Right renal pelvis (tissue), 4 donors: Measurements from ENCODE around the gene MYO1D. TPM values are rescaled to one million over a fixed set of nuclear protein-coding genes. Genes with fewer than 3 reads are reported as not detected.

Source experiments
- DNase-seq, 4 donors: peaks; one replicate each; pipeline ENCODE4 v3.0.0-alpha.2; 2013; ENCODE audit warnings: low read depth in 4 of 4, low spot score in 3 of 4, missing footprints in 1 of 4
- polyA plus RNA-seq, 4 donors: library from polyadenylated mRNA; unstranded; fragments of 120-200 nt; gene quantifications; one replicate each; pipeline ENCODE4 v1.2.1, GENCODE V29; 2013; ENCODE audit not compliant: insufficient read length in 4 of 4

MYO1D gene
- polyA plus RNA-seq, 4 donors: 28.6 to 33.3 (median 29.4) TPM

GRCh38 chr17:32602396-32602795 lies 274.5 kb downstream of the MYO1D start:
- DNase-seq: no peak

DNA sequence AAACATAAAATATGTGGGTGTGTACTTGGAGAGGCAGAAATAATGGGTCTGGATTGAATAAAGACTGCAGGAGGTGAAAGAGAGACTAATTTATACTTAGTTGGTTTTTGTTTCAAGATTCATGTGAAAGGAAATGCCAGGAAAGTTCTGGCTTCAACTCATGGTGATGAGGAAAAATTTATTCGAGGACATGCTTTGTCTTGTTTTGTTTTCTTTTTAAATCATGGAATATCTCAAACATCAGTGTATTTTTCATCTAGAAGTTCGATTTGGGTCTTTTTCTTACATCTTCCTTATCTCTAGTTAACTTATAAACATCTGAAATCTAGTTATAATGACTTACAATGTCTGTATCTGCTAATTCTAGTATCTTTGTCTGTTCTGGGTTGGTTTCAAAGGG lies 275.1 kb downstream of the MYO1D start:
- DNase-seq: no peak

DNA sequence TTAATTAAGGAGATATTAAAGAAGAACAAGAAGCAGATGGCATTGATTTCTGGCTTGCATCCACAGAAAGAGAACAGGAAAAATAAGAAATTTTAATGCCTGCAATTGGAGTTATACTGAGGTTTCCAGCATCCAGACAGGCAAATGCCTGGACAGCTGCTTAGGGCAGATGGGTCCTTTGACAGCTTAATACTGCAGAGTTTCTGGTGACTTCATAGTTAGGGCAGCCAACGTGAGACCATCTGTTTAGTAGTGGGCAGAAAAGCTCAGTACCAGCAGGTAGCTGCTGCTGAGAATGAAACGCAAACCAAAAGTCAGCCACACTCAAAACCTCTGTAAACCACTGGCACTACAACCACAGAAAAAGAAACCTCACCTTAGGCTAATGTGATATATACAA lies 280.3 kb downstream of the MYO1D start:
- DNase-seq: no peak

GRCh38 chr17:32596206-32596605 lies 280.7 kb downstream of the MYO1D start:
- no peak for DNase-seq

GRCh38 chr17:32593003-32593402 lies 283.9 kb downstream of the MYO1D start:
- no peak for DNase-seq

GRCh38 chr17:32591405-32591804 lies 285.5 kb downstream of the MYO1D start:
- no peak for DNase-seq

DNA sequence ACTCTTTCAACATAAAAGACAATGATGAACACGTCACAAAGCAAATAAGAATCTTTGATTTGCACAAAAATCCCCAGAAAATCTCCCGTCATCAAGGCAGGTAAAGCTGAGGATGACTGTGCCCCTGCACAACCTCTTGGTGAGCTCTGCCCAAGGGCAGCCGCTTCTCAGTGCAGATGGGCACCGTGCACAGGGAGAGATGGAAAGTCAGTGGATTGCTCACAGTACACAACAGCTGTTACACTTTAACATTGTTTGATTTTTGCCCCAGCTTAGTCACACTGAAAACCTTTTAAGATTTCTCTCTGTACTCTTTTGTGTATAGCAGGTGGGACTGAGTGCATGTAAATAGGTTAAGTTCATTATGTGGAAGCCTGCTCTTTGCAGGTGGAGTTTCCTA lies 285.9 kb downstream of the MYO1D start:
- no peak for DNase-seq

DNA sequence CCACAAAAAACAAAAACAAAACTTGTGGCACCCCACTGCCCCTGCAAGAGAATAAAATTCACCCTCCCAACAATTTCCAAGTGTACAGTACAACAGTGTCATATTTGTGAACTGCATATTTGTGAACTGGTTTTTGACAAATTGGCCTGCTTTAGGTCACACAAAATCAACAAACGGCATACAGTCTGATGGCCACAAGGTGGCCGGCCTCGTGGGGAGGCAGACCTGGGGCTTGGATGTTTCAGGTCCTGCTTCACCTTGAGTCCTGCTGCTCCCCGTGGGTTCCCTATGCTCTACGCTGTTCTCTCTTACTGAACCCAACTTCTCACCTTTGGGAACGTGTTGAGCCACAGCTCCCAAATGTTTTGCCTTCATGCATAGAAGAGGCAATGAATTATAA lies 287.9 kb downstream of the MYO1D start:
- no peak for DNase-seq

GRCh38 chr17:32588135-32588534 lies 288.8 kb downstream of the MYO1D start:
- DNase-seq: no peak

GRCh38 chr17:32586666-32587065 lies 290.3 kb downstream of the MYO1D start:
- DNase-seq: no peak

DNA sequence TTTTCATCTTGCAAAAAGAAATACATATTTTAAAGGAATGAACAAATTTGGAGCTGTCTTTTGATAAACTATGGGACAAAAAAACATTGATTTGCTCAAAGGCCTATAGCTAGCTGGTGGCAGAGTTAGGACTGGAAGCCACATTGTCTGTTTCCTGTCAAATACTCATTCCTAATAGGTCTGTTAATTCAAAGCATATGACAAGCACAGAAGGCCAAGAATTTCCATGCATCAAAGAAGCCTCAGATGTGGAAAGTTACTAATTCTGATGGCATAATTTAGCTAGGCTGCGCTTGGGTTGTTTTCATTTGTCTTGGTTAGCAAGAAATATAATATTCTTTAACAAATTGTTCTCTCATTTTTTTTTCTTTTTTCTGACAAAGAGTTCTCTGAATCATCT lies 292.1 kb downstream of the MYO1D start:
- no peak for DNase-seq

DNA sequence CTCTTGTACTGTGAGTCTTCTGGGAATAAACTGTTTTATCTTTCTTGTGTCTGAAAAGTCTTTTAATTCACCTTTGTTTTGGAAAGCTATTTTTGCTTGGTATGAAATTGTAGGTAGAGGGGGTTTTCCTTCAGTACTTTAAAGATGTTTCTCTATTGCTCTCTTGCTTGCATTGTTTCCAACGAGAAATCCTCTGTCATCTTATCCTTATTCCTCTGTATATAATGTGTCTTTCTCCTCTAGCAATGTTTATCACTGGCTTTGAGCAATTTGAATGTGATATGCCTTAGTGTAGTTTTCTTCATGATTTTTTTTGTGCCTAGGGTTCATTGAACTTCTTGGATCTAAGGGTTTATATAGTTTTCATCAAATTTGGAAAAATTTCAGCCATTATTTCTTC lies 293.9 kb downstream of the MYO1D start:
- no peak for DNase-seq

- DNase-seq: no peak
Observed at GRCh38 chr17:32575852-32576251, 301.1 kb downstream of the MYO1D start.

DNA sequence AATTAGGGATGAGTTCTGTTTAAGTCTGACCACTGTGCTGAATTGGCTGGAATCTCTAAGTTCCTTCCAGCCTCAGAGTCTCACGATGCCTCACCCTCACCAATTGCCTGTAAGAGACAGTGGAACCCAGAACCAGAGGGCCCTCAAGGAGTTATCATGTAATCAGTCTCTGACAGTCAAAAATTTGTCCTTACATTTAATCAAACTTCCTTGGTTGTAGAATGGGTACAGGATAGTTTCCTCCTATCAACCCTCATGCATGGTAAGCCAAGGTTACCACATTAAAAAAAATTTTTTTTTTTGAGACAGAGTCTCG lies 306.9 kb downstream of the MYO1D start:
- no peak for DNase-seq

DNA sequence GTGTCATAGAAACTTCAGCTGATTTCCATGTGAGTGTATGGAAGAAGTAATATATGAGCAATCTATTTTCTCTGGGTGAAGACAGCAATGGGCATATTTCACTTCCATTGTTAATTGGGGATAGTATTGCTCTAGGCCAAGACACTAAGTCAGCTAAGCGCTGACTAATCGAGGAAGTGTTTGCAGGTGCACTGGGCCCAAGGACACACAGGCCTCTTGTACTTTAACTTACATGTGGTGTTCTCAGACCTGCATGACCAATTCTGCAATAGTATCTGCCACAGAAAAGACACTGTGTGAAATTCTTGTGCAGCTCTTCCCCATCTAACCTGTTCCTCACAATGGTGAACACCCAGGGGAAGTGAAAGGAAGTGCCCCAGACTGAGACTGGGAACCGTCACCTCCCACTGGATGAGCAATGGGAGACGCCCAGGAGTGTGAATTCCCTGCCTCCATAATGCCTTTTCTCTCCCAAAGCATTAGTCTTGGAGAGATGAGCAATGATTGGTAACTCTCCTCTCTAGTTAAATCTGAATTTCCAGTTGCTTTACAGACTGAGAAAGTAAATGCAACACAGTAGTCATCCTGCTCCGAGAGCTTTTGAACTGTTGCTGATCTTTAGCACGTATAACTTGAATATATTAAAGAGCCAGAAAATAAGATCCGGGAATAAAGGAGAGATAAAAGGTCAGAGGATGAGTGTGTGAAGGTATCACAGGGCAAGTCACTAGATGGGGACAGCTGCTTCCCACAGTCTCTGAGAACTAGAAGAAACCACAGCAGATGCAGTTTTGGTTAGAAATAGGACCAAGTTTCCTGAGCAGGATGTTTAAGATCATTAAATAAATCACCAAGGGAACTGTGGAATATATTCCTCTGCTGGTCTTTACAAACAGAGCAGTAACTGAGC lies 307.5 kb downstream of the MYO1D start:
- DNase-seq: no peak

DNA sequence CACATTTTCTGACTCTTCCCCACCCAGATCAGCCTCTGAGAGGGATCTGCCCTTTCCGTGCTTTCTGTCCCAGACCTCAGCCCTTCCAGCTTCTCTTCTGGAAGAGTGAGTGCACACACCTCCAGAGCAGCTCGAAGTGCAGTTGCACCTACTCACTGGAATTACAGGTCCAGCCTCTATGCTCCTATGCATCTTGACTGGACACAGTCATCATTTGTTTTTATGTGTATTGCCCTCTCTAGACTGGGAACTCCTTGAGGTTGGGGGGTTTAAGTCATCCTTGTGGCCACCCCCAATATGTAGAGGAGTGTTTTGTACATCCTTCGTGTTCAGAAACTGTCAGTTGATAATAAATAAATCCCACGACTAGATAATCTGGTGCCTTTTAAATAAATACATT lies 308.2 kb downstream of the MYO1D start:
- no peak for DNase-seq

GRCh38 chr17:32567511-32567910 lies 309.4 kb downstream of the MYO1D start:
- no peak for DNase-seq

GRCh38 chr17:32567086-32567485 lies 309.8 kb downstream of the MYO1D start:
- no peak for DNase-seq

DNA sequence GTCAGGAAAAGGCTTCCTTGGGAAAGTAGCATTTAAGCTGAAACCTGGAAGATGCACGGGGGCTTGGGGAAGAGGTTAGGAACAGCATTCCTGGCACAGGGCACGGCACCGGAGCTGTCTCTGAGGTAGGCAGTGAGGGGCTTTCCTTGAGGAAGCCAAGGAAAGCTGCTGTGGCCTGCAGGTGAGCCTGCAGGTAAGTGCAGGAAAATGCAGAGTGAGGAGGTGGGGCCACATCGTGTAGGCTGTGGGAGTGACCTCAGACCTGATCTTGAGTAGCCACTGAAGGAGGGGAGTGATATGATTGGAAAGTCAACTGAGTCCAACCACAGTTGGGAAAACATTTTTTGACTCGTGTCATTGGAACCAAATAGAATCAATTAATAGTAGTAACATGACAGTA lies 310.6 kb downstream of the MYO1D start:
- DNase-seq: no peak

DNA sequence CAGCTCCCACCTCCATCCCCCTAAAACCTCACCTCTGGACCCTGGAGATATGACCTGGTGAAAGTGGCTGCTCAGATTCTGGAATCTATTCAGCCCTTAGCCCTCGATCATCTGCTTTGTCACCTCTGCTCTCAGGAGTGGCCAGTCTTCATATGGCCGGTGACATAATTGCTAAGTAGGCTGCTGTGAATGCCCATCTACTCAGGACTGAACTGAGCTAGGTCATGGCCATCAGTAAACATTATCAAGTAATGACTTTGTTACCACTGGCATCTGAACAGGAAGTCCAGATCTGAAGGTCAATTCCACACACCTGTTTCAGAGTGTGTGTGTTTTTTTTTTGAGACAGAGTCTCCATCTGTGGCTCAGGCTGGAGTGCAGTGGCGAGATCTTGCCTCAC lies 311.5 kb downstream of the MYO1D start:
- no peak for DNase-seq

DNA sequence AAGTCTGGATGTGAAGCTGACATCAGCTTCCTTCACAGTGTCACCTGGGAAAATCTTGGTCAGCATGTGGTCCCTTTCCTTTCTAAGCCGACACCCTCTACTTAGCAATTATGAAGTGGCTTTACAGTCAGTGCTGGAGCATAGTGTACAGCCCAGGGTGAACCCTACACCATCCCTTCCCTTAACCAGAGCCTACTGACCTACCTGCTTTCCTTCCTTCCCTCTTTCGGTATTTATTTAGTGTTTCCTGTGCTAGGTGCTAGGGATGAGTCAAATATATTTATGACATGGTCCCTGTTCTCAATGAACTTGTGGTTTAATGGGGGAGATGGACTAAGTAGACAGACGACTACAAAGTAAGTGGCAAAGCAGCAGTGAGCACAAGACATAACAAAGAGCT lies 312.6 kb downstream of the MYO1D start:
- DNase-seq: no peak

DNA sequence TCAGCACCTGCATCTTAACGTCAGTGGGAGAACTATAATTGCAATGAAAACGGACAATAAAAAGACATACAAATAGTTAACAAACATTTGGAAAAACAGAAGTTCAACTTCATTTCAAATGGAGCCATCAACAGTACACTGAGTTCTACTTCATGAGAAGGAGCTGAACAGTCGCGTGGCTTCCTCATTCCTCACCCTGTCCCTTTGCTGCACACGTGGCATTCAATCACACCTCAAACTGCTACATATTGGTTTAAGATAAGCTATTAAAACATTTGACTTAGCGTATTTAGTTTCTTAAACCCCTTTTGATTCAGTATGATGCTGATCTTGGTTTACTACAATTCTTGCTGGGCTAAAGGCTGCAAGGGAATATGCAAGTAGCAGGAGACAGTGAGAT lies 313.3 kb downstream of the MYO1D start:
- DNase-seq: no peak
